Liver (tissue), 9 donors: Measurements from ENCODE around the gene CMTM5. TPM values are rescaled to one million over a fixed set of nuclear protein-coding genes. Genes with fewer than 3 reads are reported as not detected.

Experiments
- DNase-seq: peaks from one replicate; pipeline ENCODE4 v3.0.0-alpha.2; 2017; ENCODE audit warnings: low spot score
- H3K27ac ChIP-seq, 2 donors: one replicate each; pipeline ENCODE4 v1.7.0; 2013; ENCODE audit warnings: inconsistent platforms in 2 of 2, low read length in 2 of 2, control low read depth in 1 of 2, low read depth in 1 of 2, mild to moderate bottlenecking in 1 of 2
- H3K27me3 ChIP-seq, 4 donors: one replicate each; pipeline versions ENCODE4 v1.6.1 to v1.7.0; 2013; ENCODE audit warnings: low read length in 3 of 4, inconsistent platforms in 1 of 4, mild to moderate bottlenecking in 1 of 4, moderate library complexity in 1 of 4; ENCODE audit not compliant: control insufficient read depth in 4 of 4, insufficient read depth in 4 of 4
- H3K36me3 ChIP-seq, 4 donors: one replicate each; pipeline versions ENCODE4 v1.6.1 to v1.7.0; 2013; ENCODE audit warnings: low read length in 3 of 4, mild to moderate bottlenecking in 3 of 4, low read depth in 1 of 4, moderate library complexity in 1 of 4; ENCODE audit not compliant: control insufficient read depth in 4 of 4, insufficient read depth in 3 of 4
- H3K4me1 ChIP-seq, 4 donors: one replicate each; pipeline versions ENCODE4 v1.6.1 to v1.7.0; 2013; ENCODE audit warnings: low read length in 3 of 4, mild to moderate bottlenecking in 3 of 4, moderate library complexity in 1 of 4; ENCODE audit not compliant: control insufficient read depth in 4 of 4, insufficient read depth in 4 of 4
- H3K4me3 ChIP-seq, 3 donors: one replicate each; pipeline versions ENCODE4 v1.6.1 to v1.7.0; 2013; ENCODE audit warnings: low read length in 3 of 3, control low read depth in 1 of 3, low read depth in 1 of 3, mild to moderate bottlenecking in 1 of 3
- H3K9ac ChIP-seq, 2 donors: one replicate each; pipeline ENCODE4 v1.7.0; 2013; ENCODE audit warnings: low read length in 2 of 2, mild to moderate bottlenecking in 2 of 2, moderate library complexity in 2 of 2, control low read depth in 1 of 2, low read depth in 1 of 2
- H3K9me3 ChIP-seq, 4 donors: one replicate each; pipeline versions ENCODE4 v1.6.1 to v1.7.0; 2013; ENCODE audit warnings: low read length in 3 of 4; ENCODE audit not compliant: control insufficient read depth in 4 of 4
- EGR1 ChIP-seq, 2 donors: IDR thresholded peaks; 2 replicates each; pipeline ENCODE4 v1.6.1; 2016 to 2018; ENCODE audit warnings: antibody characterized with exemption in 2 of 2, low read depth in 2 of 2
- FOXA1 ChIP-seq: IDR thresholded peaks from 2 replicates; pipeline ENCODE4 v1.6.1; 2016; ENCODE audit warnings: antibody characterized with exemption
- FOXA2 ChIP-seq: IDR thresholded peaks from 2 replicates; pipeline ENCODE4 v1.6.1; 2016; ENCODE audit warnings: antibody characterized with exemption
- GABPA ChIP-seq, 2 donors: IDR thresholded peaks in 1 of 2; conservative IDR thresholded peaks in 1 of 2; 2 replicates each; pipeline ENCODE4 v1.6.1; 2016; ENCODE audit warnings: antibody characterized with exemption in 2 of 2, mild to moderate bottlenecking in 1 of 2, moderate library complexity in 1 of 2
- HNF4A ChIP-seq, 2 donors: conservative IDR thresholded peaks; 2 replicates each; pipeline ENCODE4 v1.6.1; 2016; ENCODE audit warnings: antibody characterized with exemption in 2 of 2, mild to moderate bottlenecking in 2 of 2
- HNF4G ChIP-seq: IDR thresholded peaks from 2 replicates; pipeline ENCODE4 v1.6.1; 2016; ENCODE audit warnings: antibody characterized with exemption
- JUND ChIP-seq, 2 donors: IDR thresholded peaks; 2 replicates each; pipeline ENCODE4 v1.6.1; 2016; ENCODE audit warnings: antibody characterized with exemption in 2 of 2
- RAD21 ChIP-seq, 2 donors: IDR thresholded peaks; 2 replicates each; pipeline ENCODE4 v1.6.1; 2016; ENCODE audit warnings: antibody characterized with exemption in 2 of 2, mild to moderate bottlenecking in 2 of 2
- RXRA ChIP-seq, 2 donors: IDR thresholded peaks; 2 replicates each; pipeline ENCODE4 v1.6.1; 2017 to 2018; ENCODE audit warnings: antibody characterized with exemption in 2 of 2, mild to moderate bottlenecking in 1 of 2
- TAF1 ChIP-seq: conservative IDR thresholded peaks from 2 replicates; pipeline ENCODE4 v1.6.1; 2016; ENCODE audit warnings: antibody characterized with exemption, mild to moderate bottlenecking
- YY1 ChIP-seq: IDR thresholded peaks from 2 replicates; pipeline ENCODE4 v1.6.1; 2016; ENCODE audit warnings: antibody characterized with exemption, mild to moderate bottlenecking
- WGBS: extraction: QIAGEN DNeasy Blood & Tissue Kit; methylation state at CpG from one replicate; pipeline ENCODE4 v1.1.7; 2013; 5-methylcytosine and 5-hydroxymethylcytosine counted together
- polyA plus RNA-seq, 2 donors: library from polyadenylated mRNA; stranded (reverse) in 1 of 2; unstranded in 1 of 2; fragments of 200-250 nt in 1 of 2; fragments of >200 nt in 1 of 2; fragmentation: Nextera tagmentation in 1 of 2; extraction: Ambion mirVana in 1 of 2; gene quantifications; one replicate each; pipeline versions ENCODE4 v1.2.1 to v1.2.3, GENCODE V29; 2013 to 2015
- total RNA-seq, 2 donors: library from RNA; depleted of rRNA; stranded (reverse); fragments of >200 nt; gene quantifications; one replicate each; pipeline ENCODE4 v1.2.3, GENCODE V29; 2014
- TF ChIP-seq, protein P1 (sequence below): IDR thresholded peaks from 2 replicates; pipeline ENCODE4 v1.6.1; 2016; ENCODE audit warnings: antibody characterized with exemption
- TF ChIP-seq, protein P2 (sequence below): fragments of 150-350 bp; IDR thresholded peaks from 2 replicates; pipeline ENCODE4 v1.5.1; 2017; ENCODE audit warnings: improper control_type of control experiment, low read depth, low read length; ENCODE audit not compliant: missing input control
- TF ChIP-seq, protein P3 (sequence below): IDR thresholded peaks from 2 replicates; pipeline ENCODE4 v1.6.1; 2016; ENCODE audit warnings: antibody characterized with exemption, mild to moderate bottlenecking
- TF ChIP-seq, protein P4 (sequence below): IDR thresholded peaks from 2 replicates; pipeline ENCODE4 v1.6.1; 2016; ENCODE audit warnings: antibody characterized with exemption
- donor health status: healthy.
- donor health status: healthy.
- donor health status: healthy.
- donor health status: healthy.
- donor health status: healthy.

Gene CMTM5
- total and polyA plus RNA-seq, 4 donors: 0.22 to 5.5 TPM; not detected in 2

DNA sequence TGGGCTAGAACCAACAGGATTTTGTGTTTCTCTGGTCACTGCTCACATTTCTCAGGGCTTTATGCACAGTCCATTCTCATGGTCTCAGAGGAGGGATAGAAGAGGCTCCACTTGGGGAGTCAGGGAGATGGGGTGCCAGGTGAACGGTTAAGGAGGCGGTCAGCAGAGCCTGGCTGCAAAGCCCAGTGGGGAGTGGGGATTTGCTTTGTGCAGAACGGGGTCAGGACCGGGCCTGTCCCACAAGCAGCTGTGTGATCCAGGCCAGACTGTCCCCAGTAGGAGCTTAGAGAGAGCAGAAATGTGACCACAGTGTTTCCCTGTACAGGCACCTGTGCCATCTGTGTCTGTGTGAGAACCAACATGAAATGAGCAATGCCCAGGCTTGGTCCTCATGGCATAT lies 4.1 kb downstream of the CMTM5 start:
- no peaks in the 10 kb centered on the region for H3K36me3 ChIP-seq
- H3K9me3 ChIP-seq: no peaks in the 10 kb centered on the region

DNA sequence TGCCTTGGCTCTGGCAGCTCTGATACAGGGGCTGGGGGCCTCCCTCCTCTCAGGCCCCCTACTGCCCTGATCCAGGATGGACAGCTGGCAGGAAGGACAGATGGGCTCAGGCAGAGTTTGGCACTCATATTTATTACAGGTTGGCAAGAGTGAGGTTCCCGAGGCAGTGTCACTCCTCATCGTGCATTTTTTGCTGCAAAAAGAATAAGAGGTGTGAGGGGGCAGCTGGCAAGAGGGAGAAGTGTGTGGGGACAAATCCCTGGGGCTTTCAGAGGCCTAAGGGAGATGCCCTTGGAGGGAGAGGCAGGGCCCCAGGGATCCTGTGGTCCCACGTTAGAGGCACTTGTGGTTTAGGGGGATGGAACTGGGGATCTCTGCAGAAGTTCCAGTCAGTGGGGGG lies 5.0 kb downstream of the CMTM5 start:
- DNase-seq: no peak
- Histone ChIP-seq H3K36me3 (no peaks in the 10 kb centered on the region), H3K4me1 (no peaks in the 10 kb centered on the region), H3K27ac (no peak overlapping the region), H3K4me3 (no peak overlapping the region), H3K9me3 (no peaks in the 10 kb centered on the region), H3K9ac (no peak overlapping the region), H3K27me3 (no peaks in the 10 kb centered on the region)
- TF ChIP-seq TAF1 (no peak), HNF4G (no peak)
- TF ChIP-seq, protein P1, sequence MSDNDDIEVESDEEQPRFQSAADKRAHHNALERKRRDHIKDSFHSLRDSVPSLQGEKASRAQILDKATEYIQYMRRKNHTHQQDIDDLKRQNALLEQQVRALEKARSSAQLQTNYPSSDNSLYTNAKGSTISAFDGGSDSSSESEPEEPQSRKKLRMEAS: no peak
- 60% methylated on average over 3 of the region's 3 CpGs for WGBS

More for the DNA sequence above, 4.1 kb downstream of the CMTM5 start:
- WGBS: 72% methylated on average over 4 of the region's 4 CpGs
- Histone ChIP-seq H3K4me1 (no peaks in the 10 kb centered on the region), H3K4me3 (no peak overlapping the region), H3K27me3 (no peaks in the 10 kb centered on the region), H3K9ac (no peak overlapping the region), H3K27ac (no peak overlapping the region)
- TF ChIP-seq, protein P2, sequence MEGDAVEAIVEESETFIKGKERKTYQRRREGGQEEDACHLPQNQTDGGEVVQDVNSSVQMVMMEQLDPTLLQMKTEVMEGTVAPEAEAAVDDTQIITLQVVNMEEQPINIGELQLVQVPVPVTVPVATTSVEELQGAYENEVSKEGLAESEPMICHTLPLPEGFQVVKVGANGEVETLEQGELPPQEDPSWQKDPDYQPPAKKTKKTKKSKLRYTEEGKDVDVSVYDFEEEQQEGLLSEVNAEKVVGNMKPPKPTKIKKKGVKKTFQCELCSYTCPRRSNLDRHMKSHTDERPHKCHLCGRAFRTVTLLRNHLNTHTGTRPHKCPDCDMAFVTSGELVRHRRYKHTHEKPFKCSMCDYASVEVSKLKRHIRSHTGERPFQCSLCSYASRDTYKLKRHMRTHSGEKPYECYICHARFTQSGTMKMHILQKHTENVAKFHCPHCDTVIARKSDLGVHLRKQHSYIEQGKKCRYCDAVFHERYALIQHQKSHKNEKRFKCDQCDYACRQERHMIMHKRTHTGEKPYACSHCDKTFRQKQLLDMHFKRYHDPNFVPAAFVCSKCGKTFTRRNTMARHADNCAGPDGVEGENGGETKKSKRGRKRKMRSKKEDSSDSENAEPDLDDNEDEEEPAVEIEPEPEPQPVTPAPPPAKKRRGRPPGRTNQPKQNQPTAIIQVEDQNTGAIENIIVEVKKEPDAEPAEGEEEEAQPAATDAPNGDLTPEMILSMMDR: no peak
- TF ChIP-seq YY1 (no peak), RXRA (IDR thresholded peaks at IDR 0.05) (no peak), EGR1 (IDR thresholded peaks at IDR 0.05; ENCODE audit: low read depth in 2 of 2) (no peak), FOXA1 (no peak), FOXA2 (no peak), JUND (IDR thresholded peaks at IDR 0.05) (no peak), GABPA (IDR thresholded peaks at IDR 0.05 in 1 of 2, conservative IDR thresholded peaks at IDR 0.05 in 1 of 2) (no peak), RAD21 (IDR thresholded peaks at IDR 0.05) (no peak), HNF4G (no peak), HNF4A (conservative IDR thresholded peaks at IDR 0.05) (no peak)
- TF ChIP-seq, protein P3, sequence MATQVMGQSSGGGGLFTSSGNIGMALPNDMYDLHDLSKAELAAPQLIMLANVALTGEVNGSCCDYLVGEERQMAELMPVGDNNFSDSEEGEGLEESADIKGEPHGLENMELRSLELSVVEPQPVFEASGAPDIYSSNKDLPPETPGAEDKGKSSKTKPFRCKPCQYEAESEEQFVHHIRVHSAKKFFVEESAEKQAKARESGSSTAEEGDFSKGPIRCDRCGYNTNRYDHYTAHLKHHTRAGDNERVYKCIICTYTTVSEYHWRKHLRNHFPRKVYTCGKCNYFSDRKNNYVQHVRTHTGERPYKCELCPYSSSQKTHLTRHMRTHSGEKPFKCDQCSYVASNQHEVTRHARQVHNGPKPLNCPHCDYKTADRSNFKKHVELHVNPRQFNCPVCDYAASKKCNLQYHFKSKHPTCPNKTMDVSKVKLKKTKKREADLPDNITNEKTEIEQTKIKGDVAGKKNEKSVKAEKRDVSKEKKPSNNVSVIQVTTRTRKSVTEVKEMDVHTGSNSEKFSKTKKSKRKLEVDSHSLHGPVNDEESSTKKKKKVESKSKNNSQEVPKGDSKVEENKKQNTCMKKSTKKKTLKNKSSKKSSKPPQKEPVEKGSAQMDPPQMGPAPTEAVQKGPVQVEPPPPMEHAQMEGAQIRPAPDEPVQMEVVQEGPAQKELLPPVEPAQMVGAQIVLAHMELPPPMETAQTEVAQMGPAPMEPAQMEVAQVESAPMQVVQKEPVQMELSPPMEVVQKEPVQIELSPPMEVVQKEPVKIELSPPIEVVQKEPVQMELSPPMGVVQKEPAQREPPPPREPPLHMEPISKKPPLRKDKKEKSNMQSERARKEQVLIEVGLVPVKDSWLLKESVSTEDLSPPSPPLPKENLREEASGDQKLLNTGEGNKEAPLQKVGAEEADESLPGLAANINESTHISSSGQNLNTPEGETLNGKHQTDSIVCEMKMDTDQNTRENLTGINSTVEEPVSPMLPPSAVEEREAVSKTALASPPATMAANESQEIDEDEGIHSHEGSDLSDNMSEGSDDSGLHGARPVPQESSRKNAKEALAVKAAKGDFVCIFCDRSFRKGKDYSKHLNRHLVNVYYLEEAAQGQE: no peak
- TF ChIP-seq, protein P4, sequence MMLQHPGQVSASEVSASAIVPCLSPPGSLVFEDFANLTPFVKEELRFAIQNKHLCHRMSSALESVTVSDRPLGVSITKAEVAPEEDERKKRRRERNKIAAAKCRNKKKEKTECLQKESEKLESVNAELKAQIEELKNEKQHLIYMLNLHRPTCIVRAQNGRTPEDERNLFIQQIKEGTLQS: no peak
- no peak for DNase-seq
